ENCODE data around the gene ZFYVE28.

ZFYVE28 gene

GRCh38 chr4:2408976-2409375 lies 9.5 kb downstream of the ZFYVE28 start:
- no peak for DNase-seq

- DNase-seq, result no peak
Measured at GRCh38 chr4:2408401-2408958, 10.0 kb downstream of the ZFYVE28 start.

GRCh38 chr4:2407991-2408342 lies 10.5 kb downstream of the ZFYVE28 start:
- DNase-seq, result no peak

GRCh38 chr4:2406920-2407319 lies 11.5 kb downstream of the ZFYVE28 start:
- DNase-seq, result no peak

GRCh38 chr4:2406406-2406805 lies 12.0 kb downstream of the ZFYVE28 start:
- no peak for DNase-seq

- DNase-seq, result no peak
Measured at GRCh38 chr4:2402941-2403340, 15.5 kb downstream of the ZFYVE28 start.

- DNase-seq, result no peak
Measured at GRCh38 chr4:2402048-2402842, 16.2 kb downstream of the ZFYVE28 start.

GRCh38 chr4:2401610-2401983 lies 16.8 kb downstream of the ZFYVE28 start:
- DNase-seq, result no peak

GRCh38 chr4:2400841-2401609 lies 17.4 kb downstream of the ZFYVE28 start:
- no peak for DNase-seq

GRCh38 chr4:2399631-2400190 lies 18.7 kb downstream of the ZFYVE28 start:
- no peak for DNase-seq

GRCh38 chr4:2399216-2399615 lies 19.2 kb downstream of the ZFYVE28 start:
- no peak for DNase-seq

- no peak for DNase-seq
Measured at GRCh38 chr4:2397596-2398379, 20.7 kb downstream of the ZFYVE28 start.

- DNase-seq, result no peak
Measured at GRCh38 chr4:2396781-2397368, 21.6 kb downstream of the ZFYVE28 start.

GRCh38 chr4:2395584-2395983 lies 22.9 kb downstream of the ZFYVE28 start:
- no peak for DNase-seq

- DNase-seq, result no peak
Measured at GRCh38 chr4:2395038-2395437, 23.4 kb downstream of the ZFYVE28 start.

- DNase-seq, result no peak
Measured at GRCh38 chr4:2394528-2394927, 23.9 kb downstream of the ZFYVE28 start.

- no peak for DNase-seq
Measured at GRCh38 chr4:2393353-2394270, 24.8 kb downstream of the ZFYVE28 start.

- no peak for DNase-seq
Measured at GRCh38 chr4:2390784-2391421, 27.5 kb downstream of the ZFYVE28 start.

GRCh38 chr4:2390146-2390545 lies 28.3 kb downstream of the ZFYVE28 start:
- no peak for DNase-seq

GRCh38 chr4:2389691-2390090 lies 28.8 kb downstream of the ZFYVE28 start:
- DNase-seq, result no peak

All from activated CD8-positive, alpha-beta memory T cell treated with anti-CD3 and anti-CD28 coated beads, Interleukin-2, amount 50 U/mL, for 4 hours (primary cell).